Hepatocyte (in vitro differentiated cells): ENCODE data around the gene RPUSD4. TPM values are rescaled to one million over a fixed set of nuclear protein-coding genes. Genes with fewer than 3 reads are reported as not detected.

Experiments used
- DNase-seq: peaks from one replicate; pipeline ENCODE4 v3.0.0-alpha.2; 2016; ENCODE audit warnings: low spot score
- H2AFZ ChIP-seq: fragments of 200-600 bp; sonication (generic); 2 replicates; pipeline ENCODE4 v1.6.0; 2016; ENCODE audit warnings: antibody characterized with exemption, mild to moderate bottlenecking
- H3K27ac ChIP-seq: fragments of 200-600 bp; sonication (generic); 2 replicates; pipeline ENCODE4 v1.5.1; 2016; ENCODE audit warnings: mild to moderate bottlenecking
- H3K27me3 ChIP-seq: fragments of 200-600 bp; sonication (generic); 2 replicates; pipeline ENCODE4 v1.6.1; 2016
- H3K36me3 ChIP-seq: fragments of 200-600 bp; sonication (generic); replicated peaks from 2 replicates; pipeline ENCODE4 v1.5.1; 2016; ENCODE audit warnings: low read depth; ENCODE audit not compliant: insufficient read depth
- H3K4me1 ChIP-seq: fragments of 200-600 bp; sonication (generic); 2 replicates; pipeline ENCODE4 v1.5.1; 2016; ENCODE audit warnings: mild to moderate bottlenecking, moderate library complexity; ENCODE audit not compliant: insufficient read depth
- H3K4me2 ChIP-seq: fragments of 200-600 bp; sonication (generic); 2 replicates; pipeline ENCODE4 v1.6.0; 2016
- H3K4me3 ChIP-seq: fragments of 200-600 bp; sonication (generic); 2 replicates; pipeline ENCODE4 v1.5.1; 2016; ENCODE audit warnings: mild to moderate bottlenecking
- H3K79me2 ChIP-seq: fragments of 200-600 bp; sonication (generic); 2 replicates; pipeline ENCODE4 v1.6.0; 2017; ENCODE audit warnings: mild to moderate bottlenecking
- H3K9me2 ChIP-seq: fragments of 200-600 bp; sonication (generic); replicated peaks from 2 replicates; pipeline ENCODE4 v1.6.0; 2017; ENCODE audit warnings: mild to moderate bottlenecking; ENCODE audit not compliant: insufficient read depth
- H3K9me3 ChIP-seq: fragments of 200-600 bp; sonication (generic); 2 replicates; pipeline ENCODE4 v1.5.1; 2016; ENCODE audit warnings: low read depth, mild to moderate bottlenecking
- H4K20me1 ChIP-seq: fragments of 200-600 bp; sonication (generic); 2 replicates; pipeline ENCODE4 v1.6.0; 2016; ENCODE audit warnings: mild to moderate bottlenecking; ENCODE audit not compliant: insufficient read depth, poor library complexity, severe bottlenecking
- CTCF ChIP-seq: fragments of 200-600 bp; sonication (generic); IDR thresholded peaks from 2 replicates; pipeline ENCODE4 v1.5.1; 2016; ENCODE audit warnings: antibody characterized with exemption, mild to moderate bottlenecking; ENCODE audit not compliant: poor library complexity
- EZH2 ChIP-seq: fragments of 200-600 bp; sonication (generic); IDR thresholded peaks from 2 replicates; pipeline ENCODE4 v1.6.1; 2016; ENCODE audit warnings: antibody characterized with exemption, mild to moderate bottlenecking, borderline replicate concordance
- EZH2phosphoT487 ChIP-seq: fragments of 200-600 bp; sonication (generic); IDR thresholded peaks from one replicate; pipeline ENCODE4 v1.6.1; 2018; ENCODE audit warnings: antibody characterized with exemption, mild to moderate bottlenecking, low read depth, moderate library complexity; ENCODE audit not compliant: unreplicated experiment, severe bottlenecking
- WGBS: methylation state at CpG from one replicate; pipeline ENCODE4 v1.1.6; 2016; ENCODE audit warnings: low lambda C conversion rate; ENCODE audit errors: missing lambda C conversion rate; 5-methylcytosine and 5-hydroxymethylcytosine counted together
- polyA plus RNA-seq: library from polyadenylated mRNA; unstranded; fragments of >200 nt; fragmentation: Nextera tagmentation; extraction: Ambion mirVana; gene quantifications from 2 replicates; pipeline ENCODE4 v1.2.1, GENCODE V29; 2016
- total RNA-seq: library from RNA; depleted of rRNA; stranded (reverse); fragments of >200 nt; gene quantifications from 2 replicates; pipeline ENCODE4 v1.2.3, GENCODE V29; 2014

Gene RPUSD4
- total and polyA plus RNA-seq, 2 experiments from 2014 or later, result 16.5 to 26.4 TPM

GRCh38 chr11:126207896-126208295 is 3.6 kb downstream of the RPUSD4 start:
- H2AFZ ChIP-seq, result no peak overlapping the region
- no peaks in the 10 kb centered on the region for H4K20me1 ChIP-seq
- no peak overlapping the region for H3K27ac ChIP-seq
- no peaks in the 10 kb centered on the region for H3K9me3 ChIP-seq
- H3K79me2 ChIP-seq, result peaks cover 26% of the 10 kb centered on the region
- TF ChIP-seq CTCF, result no peak
- TF ChIP-seq EZH2, result no peak
- TF ChIP-seq EZH2phosphoT487, result no peak
- 97% methylated on average over 2 of the region's 2 CpGs for WGBS
- no peaks in the 10 kb centered on the region for H3K27me3 ChIP-seq
- no peak overlapping the region for H3K4me3 ChIP-seq
- no peak for DNase-seq
- H3K4me2 ChIP-seq, result no peak overlapping the region
- H3K4me1 ChIP-seq, result peaks cover 5% of the 10 kb centered on the region
- no peaks in the 10 kb centered on the region for H3K9me2 ChIP-seq
- H3K36me3 ChIP-seq, result no peaks in the 10 kb centered on the region

- DNase-seq, result no peak
- H3K27me3 ChIP-seq, result no peaks in the 10 kb centered on the region
- H3K9me2 ChIP-seq, result no peaks in the 10 kb centered on the region
- H3K4me1 ChIP-seq, result no peaks in the 10 kb centered on the region
- H3K79me2 ChIP-seq, result peaks cover 10% of the 10 kb centered on the region
- TF ChIP-seq EZH2, result no peak
- no peak for TF ChIP-seq EZH2phosphoT487
- no peak for TF ChIP-seq CTCF
- no peaks in the 10 kb centered on the region for H3K36me3 ChIP-seq
- H3K4me3 ChIP-seq, result no peak overlapping the region
- no peaks in the 10 kb centered on the region for H3K9me3 ChIP-seq
- no peak overlapping the region for H2AFZ ChIP-seq
- H4K20me1 ChIP-seq, result no peaks in the 10 kb centered on the region
- no peak overlapping the region for H3K4me2 ChIP-seq
- no peak overlapping the region for H3K27ac ChIP-seq
- 97% methylated on average over 14 of the region's 14 CpGs for WGBS
Measured at GRCh38 chr11:126205359-126205758, 6.1 kb downstream of the RPUSD4 start.

- Histone ChIP-seq H3K4me2 (no peak overlapping the region), H3K27ac (no peak overlapping the region), H3K9me3 (no peaks in the 10 kb centered on the region), H3K9me2 (no peaks in the 10 kb centered on the region), H4K20me1 (no peaks in the 10 kb centered on the region), H3K4me1 (no peaks in the 10 kb centered on the region), H3K27me3 (no peaks in the 10 kb centered on the region), H3K79me2 (no peaks in the 10 kb centered on the region), H3K36me3 (no peaks in the 10 kb centered on the region), H3K4me3 (no peak overlapping the region), H2AFZ (no peak overlapping the region)
- 83% methylated on average over 8 of the region's 8 CpGs for WGBS
- no peak for TF ChIP-seq EZH2phosphoT487
- TF ChIP-seq EZH2, result no peak
- TF ChIP-seq CTCF, result no peak
- DNase-seq, result no peak
Measured at GRCh38 chr11:126202646-126203359, 8.6 kb downstream of the RPUSD4 start.
